Activated T-cell treated with anti-CD3 and anti-CD28 coated beads for 1 hour (primary cell): ENCODE results near the gene APOC3.

Source experiments
- DNase-seq: peaks from one replicate; pipeline ENCODE4 v3.0.0-alpha.2; 2020; ENCODE audit warnings: low read depth

Gene APOC3

GRCh38 chr11:116804001-116804400 lies 25.7 kb upstream of the APOC3 start:
- no peak for DNase-seq

GRCh38 chr11:116807601-116808261 lies 22.0 kb upstream of the APOC3 start:
- DNase-seq, result no peak

- no peak for DNase-seq
Measured at GRCh38 chr11:116808262-116809175, 21.2 kb upstream of the APOC3 start.

GRCh38 chr11:116811194-116811593 lies 18.5 kb upstream of the APOC3 start:
- DNase-seq, result no peak

GRCh38 chr11:116812109-116812508 lies 17.6 kb upstream of the APOC3 start:
- no peak for DNase-seq

- no peak for DNase-seq
Measured at GRCh38 chr11:116813170-116813569, 16.5 kb upstream of the APOC3 start.

- no peak for DNase-seq
Measured at GRCh38 chr11:116813781-116814471, 15.8 kb upstream of the APOC3 start.

- no peak for DNase-seq
Measured at GRCh38 chr11:116814502-116814901, 15.2 kb upstream of the APOC3 start.

- DNase-seq, result no peak
Measured at GRCh38 chr11:116819049-116819448, 10.7 kb upstream of the APOC3 start.

GRCh38 chr11:116821050-116821918 lies 8.4 kb upstream of the APOC3 start:
- DNase-seq, result no peak

GRCh38 chr11:116822575-116822974 lies 7.1 kb upstream of the APOC3 start:
- no peak for DNase-seq

GRCh38 chr11:116823031-116823843 lies 6.5 kb upstream of the APOC3 start, which contains the start of gene APOA4:
APOA4 (minus strand) TSS chr11:116823304; CDS start chr11:116823191, 113 bp downstream.
- no peak for DNase-seq

- DNase-seq, result no peak
Measured at GRCh38 chr11:116825434-116825833, 4.3 kb upstream of the APOC3 start.

GRCh38 chr11:116825854-116826750 lies 3.6 kb upstream of the APOC3 start:
- DNase-seq, result no peak

- DNase-seq, result no peak
Measured at GRCh38 chr11:116826751-116827431, 2.8 kb upstream of the APOC3 start.

GRCh38 chr11:116827461-116827860 lies 2.2 kb upstream of the APOC3 start:
- DNase-seq, result no peak

- DNase-seq, result no peak
Measured at GRCh38 chr11:116828632-116829524, 829 bp upstream of the APOC3 start.
